ENCODE measurements around the gene JHY. TPM values are rescaled to one million over a fixed set of nuclear protein-coding genes. Genes with fewer than 3 reads are reported as not detected.

JHY gene
- total and polyA plus RNA-seq, 2 of the 4 experiments (the other 2 are of a cell fraction): 0.51 to 0.54 TPM

DNA sequence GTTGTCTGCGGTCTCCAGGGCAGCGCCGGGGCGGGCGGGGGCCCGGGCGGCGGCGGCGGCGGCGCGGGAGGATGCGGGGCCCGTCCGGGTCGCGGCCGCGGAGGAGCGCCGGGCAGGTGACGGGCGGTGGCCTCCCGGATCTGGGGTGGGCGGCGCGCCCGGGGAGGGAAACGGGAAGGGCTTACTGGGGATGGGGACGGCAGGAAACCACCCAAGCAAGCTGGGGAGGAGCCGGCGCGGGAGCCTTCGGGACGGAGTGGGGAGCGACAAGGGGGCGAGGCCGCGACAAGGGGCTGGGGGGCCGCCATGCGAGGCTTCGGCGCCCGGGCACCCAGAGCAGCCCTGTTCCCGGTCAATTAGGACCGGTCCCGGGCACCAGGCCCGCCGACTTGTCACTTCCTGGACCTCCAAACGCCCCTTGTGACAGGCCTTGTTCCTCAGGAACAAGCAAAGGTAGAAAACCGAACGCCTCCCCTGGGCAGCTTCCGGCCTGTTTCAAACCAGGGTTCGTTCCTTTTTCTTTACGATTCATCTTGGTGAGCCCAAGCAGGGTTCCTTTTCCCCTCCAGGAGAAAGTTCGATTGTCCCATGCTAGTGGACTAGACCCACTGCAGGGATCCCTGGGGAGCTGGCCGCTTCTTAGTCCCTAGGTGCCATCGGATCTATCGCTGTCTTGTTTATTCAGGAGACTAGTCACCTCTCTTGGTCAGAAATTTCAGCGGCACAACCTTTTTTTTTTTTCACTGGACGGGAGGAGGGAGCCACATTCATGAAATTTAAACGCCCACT is 492 bp downstream of the JHY start:
- Histone ChIP-seq H4K20me1 (ENCODE audit: insufficient read depth, low read length) (no peaks in the 10 kb centered on the region), H2BK20ac (ENCODE audit: low read depth, low read length) (no peak overlapping the region), H2BK15ac (ENCODE audit: low read depth, low read length) (no peak overlapping the region), H3K56ac (ENCODE audit: extremely low read depth, insufficient read depth, low read length) (no peak overlapping the region), H3K9me3 (ENCODE audit: control insufficient read depth, insufficient read depth, low read length) (no peaks in the 10 kb centered on the region), H3K79me1 (ENCODE audit: low read depth in 1 of 2, low read length in 2 of 2) (no peaks in the 10 kb centered on the region), H4K91ac (ENCODE audit: insufficient read depth, low read depth, low read length) (no peak overlapping the region), H2AK9ac (replicated peaks; ENCODE audit: low read depth, low read length, poor library complexity) (peak overlapping the region; percentile 1), H4K5ac (ENCODE audit: low read depth, low read length) (no peak overlapping the region), H3K4me1 (ENCODE audit: control insufficient read depth, insufficient read depth, low read length) (no peaks in the 10 kb centered on the region), H3K9ac (ENCODE audit: low read depth, low read length) (peak overlapping the region; percentile 13; the same call in 1 of the 2 replicates), H2BK120ac (ENCODE audit: low read depth, low read length) (no peak overlapping the region), H3K14ac (replicated peaks; ENCODE audit: low read depth, low read length) (peak overlapping the region; percentile 22; the same call in 1 of the 2 replicates), H2BK5ac (ENCODE audit: low read depth, low read length, poor library complexity, severe bottlenecking) (no peak overlapping the region), H3K27me3 (ENCODE audit: control insufficient read depth, insufficient read depth, low read length) (peaks cover 33% of the 10 kb centered on the region), H3K4me3 (ENCODE audit: insufficient read depth, low read depth, low read length) (peak overlapping the region; percentile 41), H3K27ac (ENCODE audit: insufficient read depth, low read length) (no peak overlapping the region), H3K36me3 (ENCODE audit: control insufficient read depth, insufficient read depth, low read length) (no peaks in the 10 kb centered on the region), H3K9me1 (ENCODE audit: insufficient read depth, low read length) (no peaks in the 10 kb centered on the region), H3K4ac (ENCODE audit: low read depth, low read length) (peak overlapping the region; percentile 24; the same call in 1 of the 2 replicates), H3K4me2 (ENCODE audit: low read depth, low read length) (peak overlapping the region; percentile 84), H3K18ac (ENCODE audit: low read depth, low read length) (no peak overlapping the region), H2AK5ac (ENCODE audit: low read depth, low read length) (no peak overlapping the region), H4K8ac (ENCODE audit: low read depth in 2 of 2, low read length in 2 of 2) (peak overlapping the region in 1 of 2 experiments; percentile 61; a peak in 1 of 4 replicates), H3K23ac (ENCODE audit: low read depth, low read length) (peak overlapping the region; percentile 13), H2AFZ (replicated peaks; ENCODE audit: low read length, poor library complexity) (peak overlapping the region; percentile 88)
- dilution Hi-C loops (cut with HindIII; ENCODE audit: low sequenced_read_pairs, unreplicated experiment) (no loop called here), intact Hi-C loops (cut with micrococcal nuclease) (no loop called here), in situ Hi-C loops (cut with MboI; ENCODE audit: low sequenced_read_pairs) (no loop called here)
- ChIA-PET CTCF (interaction anchor here (0.7 to 1.5 kb wide), 3 partner anchors 11 to 302 kb away, joined by 3 read pairs; no protein-coding TSS in a partner anchor), POLR2A (ENCODE audit: unreplicated experiment) (interaction anchor here (0.6 kb wide), 1 partner anchor 18 kb away, joined by 6 read pairs; no protein-coding TSS in a partner anchor)
- BruUV-seq (replicated peaks): no TSS peak
- WGBS, 2 experiments (ENCODE audit: extremely low coverage in 2 of 2, insufficient read length in 1 of 2): 1% methylated on average over 50 of the region's 63 CpGs; no CpG with 5 or more reads in 1 of the 2 experiments
- no peak for DNase-seq
- ATAC-seq (ENCODE audit: low read depth): peak; percentile 71
- TF ChIP-seq CEBPB (IDR thresholded peaks at IDR 0.05; ENCODE audit: low read depth, low read length) (no peak), MXI1 (IDR thresholded peaks at IDR 0.05; ENCODE audit: borderline replicate concordance, low read depth, low read length) (no peak), USF2 (IDR thresholded peaks at IDR 0.05; ENCODE audit: low read depth, low read length) (no peak), BHLHE40 (IDR thresholded peaks at IDR 0.05; ENCODE audit: low read depth, low read length) (no peak), FOS (IDR thresholded peaks at IDR 0.05; ENCODE audit: low read depth, low read length) (no peak), POLR2A (IDR thresholded peaks at IDR 0.05; ENCODE audit: low read depth, low read length) (no peak), MAZ (IDR thresholded peaks at IDR 0.05; ENCODE audit: borderline replicate concordance, low read depth, low read length) (no peak), RFX5 (IDR thresholded peaks at IDR 0.05; ENCODE audit: low read depth, low read length) (no peak), NFE2L2 (IDR thresholded peaks at IDR 0.05; ENCODE audit: low read depth, low read length) (no peak), RAD21 (IDR thresholded peaks at IDR 0.05; ENCODE audit: low read length) (no peak), SMC3 (IDR thresholded peaks at IDR 0.05; ENCODE audit: low read depth, low read length) (no peak), RCOR1 (IDR thresholded peaks at IDR 0.05; ENCODE audit: insufficient replicate concordance, low read length) (no peak)
- TF ChIP-seq, protein P1, sequence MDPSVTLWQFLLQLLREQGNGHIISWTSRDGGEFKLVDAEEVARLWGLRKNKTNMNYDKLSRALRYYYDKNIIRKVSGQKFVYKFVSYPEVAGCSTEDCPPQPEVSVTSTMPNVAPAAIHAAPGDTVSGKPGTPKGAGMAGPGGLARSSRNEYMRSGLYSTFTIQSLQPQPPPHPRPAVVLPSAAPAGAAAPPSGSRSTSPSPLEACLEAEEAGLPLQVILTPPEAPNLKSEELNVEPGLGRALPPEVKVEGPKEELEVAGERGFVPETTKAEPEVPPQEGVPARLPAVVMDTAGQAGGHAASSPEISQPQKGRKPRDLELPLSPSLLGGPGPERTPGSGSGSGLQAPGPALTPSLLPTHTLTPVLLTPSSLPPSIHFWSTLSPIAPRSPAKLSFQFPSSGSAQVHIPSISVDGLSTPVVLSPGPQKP (IDR thresholded peaks at IDR 0.05; ENCODE audit: borderline replicate concordance, low read depth, low read length): no peak
- TF ChIP-seq, protein P2, sequence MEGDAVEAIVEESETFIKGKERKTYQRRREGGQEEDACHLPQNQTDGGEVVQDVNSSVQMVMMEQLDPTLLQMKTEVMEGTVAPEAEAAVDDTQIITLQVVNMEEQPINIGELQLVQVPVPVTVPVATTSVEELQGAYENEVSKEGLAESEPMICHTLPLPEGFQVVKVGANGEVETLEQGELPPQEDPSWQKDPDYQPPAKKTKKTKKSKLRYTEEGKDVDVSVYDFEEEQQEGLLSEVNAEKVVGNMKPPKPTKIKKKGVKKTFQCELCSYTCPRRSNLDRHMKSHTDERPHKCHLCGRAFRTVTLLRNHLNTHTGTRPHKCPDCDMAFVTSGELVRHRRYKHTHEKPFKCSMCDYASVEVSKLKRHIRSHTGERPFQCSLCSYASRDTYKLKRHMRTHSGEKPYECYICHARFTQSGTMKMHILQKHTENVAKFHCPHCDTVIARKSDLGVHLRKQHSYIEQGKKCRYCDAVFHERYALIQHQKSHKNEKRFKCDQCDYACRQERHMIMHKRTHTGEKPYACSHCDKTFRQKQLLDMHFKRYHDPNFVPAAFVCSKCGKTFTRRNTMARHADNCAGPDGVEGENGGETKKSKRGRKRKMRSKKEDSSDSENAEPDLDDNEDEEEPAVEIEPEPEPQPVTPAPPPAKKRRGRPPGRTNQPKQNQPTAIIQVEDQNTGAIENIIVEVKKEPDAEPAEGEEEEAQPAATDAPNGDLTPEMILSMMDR (conservative IDR thresholded peaks at IDR 0.05; ENCODE audit: low read depth, low read length): no peak
